HepG2 (cell line): ENCODE measurements around the gene SRD5A2. TPM values are rescaled to one million over a fixed set of nuclear protein-coding genes. Genes with fewer than 3 reads are reported as not detected.

Source experiments
- ATAC-seq: fragments of 200-7000 bp; cut with Tn5 transposase; 3 replicates; pipeline ENCODE4 v1.9.1; 2020; ENCODE audit warnings: mild to moderate bottlenecking, moderate library complexity
- BruUV-seq: library from RNA; stranded (reverse); fragments of 400-500 nt; replicated peaks from 2 replicates; lab custom pipeline; 2021; lab: Mats Ljungman, UMichigan
- CTCF ChIA-PET: fragments of 300-600 bp; formaldehyde crosslinking; extraction: SDS; loops from one replicate; lab custom pipeline; 2021; ENCODE audit warnings: low total read pairs, inconsistent platforms, low intra/inter-chr PET ratio; lab: Yijun Ruan, JAX
- POLR2A ChIA-PET: fragments of 350-600 bp; sonication (Branson Sonifier 250); formaldehyde crosslinking; loops from one replicate; lab custom pipeline; 2020; ENCODE audit warnings: antibody characterized with exemption, inconsistent platforms; lab: Yijun Ruan, JAX
- DNase-seq: peaks from one replicate; pipeline ENCODE4 v3.0.0-alpha.2; 2015; ENCODE audit warnings: low spot score
- FAIRE-seq: peaks from 3 replicates; lab custom pipeline; 2011; peaks lifted over from hg19 to GRCh38; lab: Jason Lieb, UNC
- H2AFZ ChIP-seq: one replicate; pipeline ENCODE4 v1.6.1; 2011; ENCODE audit warnings: low read length, inconsistent platforms
- H3K27ac ChIP-seq: fragments of 300-600 bp; 3 replicates; pipeline ENCODE4 v1.8.0; 2011; ENCODE audit warnings: mixed run types, mild to moderate bottlenecking, mixed read lengths, low read length, inconsistent platforms; ENCODE audit not compliant: insufficient read depth; ENCODE audit errors: extremely low read length
- H3K27me3 ChIP-seq, 2 experiments: fragments of 200-600 bp in 1 of 2; 2 replicates in 1 of 2; 3 replicates in 1 of 2; pipeline versions ENCODE4 v1.6.0 to v1.8.0; 2011; ENCODE audit warnings: low read length in 2 of 2, mild to moderate bottlenecking in 2 of 2, moderate library complexity in 2 of 2, inconsistent platforms in 1 of 2; ENCODE audit not compliant: insufficient read depth in 2 of 2, control insufficient read depth in 1 of 2
- H3K36me3 ChIP-seq, 2 experiments: fragments of 200-600 bp in 1 of 2; replicated peaks in 1 of 2; 2 replicates in 1 of 2; 3 replicates in 1 of 2; pipeline versions ENCODE4 v1.5.1 to v1.8.0; 2011; ENCODE audit warnings: low read length in 2 of 2, inconsistent platforms in 1 of 2; ENCODE audit not compliant: insufficient read depth in 2 of 2, control insufficient read depth in 1 of 2
- H3K4me1 ChIP-seq: 2 replicates; pipeline ENCODE4 v1.5.1; 2012; ENCODE audit warnings: low read length, inconsistent platforms; ENCODE audit not compliant: insufficient read depth
- H3K4me2 ChIP-seq: 2 replicates; pipeline ENCODE4 v1.6.0; 2011; ENCODE audit warnings: low read depth, low read length, inconsistent platforms
- H3K4me3 ChIP-seq, 3 experiments: fragments of 200-600 bp in 1 of 3; sonication (generic), shearing (Covaris generic) in 1 of 3; replicated peaks in 1 of 3; 2 replicates each; pipeline ENCODE4 v1.5.1; 2011 to 2016; ENCODE audit warnings: low read length in 3 of 3, inconsistent platforms in 2 of 3, low read depth in 2 of 3, mild to moderate bottlenecking in 2 of 3, control low read depth in 1 of 3, mixed read lengths in 1 of 3; ENCODE audit not compliant: insufficient read depth in 1 of 3
- H3K79me2 ChIP-seq: one replicate; pipeline ENCODE4 v1.6.1; 2011; ENCODE audit warnings: low read length, inconsistent platforms; ENCODE audit not compliant: insufficient read depth
- H3K9ac ChIP-seq: 2 replicates; pipeline ENCODE4 v1.6.0; 2011; ENCODE audit warnings: mild to moderate bottlenecking, low read depth, low read length, inconsistent platforms; ENCODE audit not compliant: insufficient read depth
- H3K9me3 ChIP-seq: 2 replicates; pipeline ENCODE4 v1.5.1; 2012; ENCODE audit warnings: mild to moderate bottlenecking, low read length
- H4K20me1 ChIP-seq: 2 replicates; pipeline ENCODE4 v1.6.0; 2011; ENCODE audit warnings: inconsistent platforms, mild to moderate bottlenecking, low read length, moderate library complexity; ENCODE audit not compliant: insufficient read depth
- EZH2 ChIP-seq: conservative IDR thresholded peaks from 2 replicates; pipeline ENCODE4 v1.6.1; 2012; ENCODE audit warnings: mild to moderate bottlenecking, low read depth, low read length, moderate library complexity
- FOXP1 ChIP-seq, 2 experiments: fragments of 450-650 bp in 1 of 2; IDR thresholded peaks; 2 replicates each; pipeline ENCODE4 v1.6.1; 2017 to 2018; ENCODE audit warnings: antibody characterized with exemption in 1 of 2
- KDM3A ChIP-seq: IDR thresholded peaks from 2 replicates; pipeline ENCODE4 v1.6.1; 2018; ENCODE audit warnings: low read depth, missing compliant biosample characterization
- PCBP2 ChIP-seq: fragments of 200-400 bp; formaldehyde crosslinking; optimal IDR thresholded peaks from 2 replicates; pipeline ENCODE3; 2018; ENCODE audit warnings: low read length, low read depth; ENCODE audit not compliant: poor library complexity, severe bottlenecking
- TBX3 ChIP-seq: fragments of 450-650 bp; IDR thresholded peaks from 2 replicates; pipeline ENCODE4 v1.6.1; 2017; ENCODE audit warnings: antibody characterized with exemption, mild to moderate bottlenecking, inconsistent platforms, borderline replicate concordance
- TOPORS ChIP-seq: sonication (generic); formaldehyde crosslinking; IDR thresholded peaks from 2 replicates; pipeline ENCODE4 v1.8.0; 2023; ENCODE audit warnings: mild to moderate bottlenecking, missing genetic modification reagents
- ZC3H4 ChIP-seq: sonication (generic); formaldehyde crosslinking; IDR thresholded peaks from 2 replicates; pipeline ENCODE4 v1.4.0; 2020; ENCODE audit warnings: missing genetic modification reagents, borderline replicate concordance
- ZFP36L2 ChIP-seq: sonication (generic); formaldehyde crosslinking; IDR thresholded peaks from 2 replicates; pipeline ENCODE4 v1.4.0; 2020; ENCODE audit warnings: missing genetic modification reagents
- ZNF333 ChIP-seq: sonication (generic); formaldehyde crosslinking; IDR thresholded peaks from 2 replicates; pipeline ENCODE4 v1.4.0; 2020; ENCODE audit warnings: mild to moderate bottlenecking, missing genetic modification reagents, borderline replicate concordance
- ZNF605 ChIP-seq: sonication (generic); formaldehyde crosslinking; IDR thresholded peaks from 2 replicates; pipeline ENCODE4 v1.8.0; 2022; ENCODE audit warnings: mild to moderate bottlenecking, missing genetic modification reagents
- ZNF788 ChIP-seq: sonication (generic); formaldehyde crosslinking; IDR thresholded peaks from 2 replicates; pipeline ENCODE4 v1.5.0; 2020; ENCODE audit warnings: mild to moderate bottlenecking, missing genetic modification reagents, borderline replicate concordance
- in situ Hi-C: cut with HindIII; loops from 2 replicates; pipeline ENCODE4 v1.10.0; 2017; ENCODE audit warnings: low pct_unique_long_range_greater_than_20kb; ENCODE audit not compliant: extremely low pct_ligation_motif_present
- intact Hi-C: fragments of 100-400 bp; cut with micrococcal nuclease; formaldehyde crosslinking; loops from one replicate; pipeline ENCODE4 v1.10.0; 2022; ENCODE audit not compliant: unreplicated experiment
- polyA plus RNA-seq, 8 experiments: library from polyadenylated mRNA; depleted of rRNA in 3 of 8; stranded (reverse) in 7 of 8; unstranded in 1 of 8; fragments of >200 nt; fragmentation: Illumina TruSeq in 4 of 8; extraction: Trizol in 4 of 8; gene quantifications; 2 replicates each; pipeline versions ENCODE4 v1.2.1 to v1.2.3, GENCODE V29; 2011 to 2016; ENCODE audit warnings: low read depth in 4 of 8, missing spikeins in 1 of 8, mixed read lengths in 1 of 8; ENCODE audit not compliant: insufficient read depth in 1 of 8
- total RNA-seq, 5 experiments: library from RNA; depleted of rRNA; stranded (reverse); fragments of >200 nt; fragmentation: Illumina TruSeq; extraction: Trizol; gene quantifications; 2 replicates each; pipeline ENCODE4 v1.2.3, GENCODE V29; 2016; ENCODE audit warnings: low read depth in 1 of 5
- TF ChIP-seq, protein P1 (sequence below): IDR thresholded peaks from 2 replicates; pipeline ENCODE4 v1.6.1; 2016; ENCODE audit warnings: mild to moderate bottlenecking
- TF ChIP-seq, protein P2 (sequence below): sonication (generic); formaldehyde crosslinking; conservative IDR thresholded peaks from 2 replicates; pipeline ENCODE4 v1.4.0; 2020; ENCODE audit warnings: missing genetic modification reagents
- TF ChIP-seq, protein P3 (sequence below): sonication (generic); formaldehyde crosslinking; conservative IDR thresholded peaks from 2 replicates; pipeline ENCODE4 v1.4.0; 2020; ENCODE audit warnings: mild to moderate bottlenecking, missing genetic modification reagents, moderate library complexity
- TF ChIP-seq, protein P4 (sequence below): sonication (generic); formaldehyde crosslinking; IDR thresholded peaks from 2 replicates; pipeline ENCODE4 v1.8.1; 2023; ENCODE audit warnings: missing genetic modification reagents, inconsistent platforms, borderline replicate concordance

Gene SRD5A2
- total and polyA plus RNA-seq, 2 of the 13 experiments (the other 11 are each of a cell fraction or from before 2014, with no cell fraction given) = 0.01 TPM; not detected in 1

DNA sequence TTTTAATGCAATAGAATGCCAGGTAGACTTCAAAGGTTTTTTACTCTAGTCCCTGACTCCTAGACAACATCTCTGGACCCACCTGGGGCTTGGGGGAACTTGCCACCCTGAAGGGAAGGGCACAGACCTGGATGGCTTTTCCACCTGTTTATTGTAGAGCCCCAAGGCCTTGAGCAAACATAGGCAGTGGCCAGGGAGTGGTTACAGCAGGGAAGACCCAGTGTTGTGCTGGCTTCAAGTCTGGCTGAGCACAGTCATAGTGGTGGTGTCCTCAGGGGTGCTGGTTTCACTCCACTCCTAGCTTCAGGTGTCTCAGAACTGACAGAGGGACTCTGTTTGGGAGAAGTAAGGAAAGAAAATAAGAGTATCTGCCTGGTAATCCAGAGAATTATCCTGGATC is 5.5 kb upstream of the SRD5A2 start:
- ChIA-PET POLR2A (no interaction called here), CTCF (no interaction called here)
- Histone ChIP-seq H3K27ac (no peak overlapping the region), H3K4me3 (no peak overlapping the region), H3K4me1 (no peaks in the 10 kb centered on the region), H3K9ac (no peak overlapping the region), H2AFZ (no peak overlapping the region), H3K79me2 (no peaks in the 10 kb centered on the region), H3K9me3 (no peaks in the 10 kb centered on the region), H4K20me1 (no peaks in the 10 kb centered on the region), H3K4me2 (no peak overlapping the region), H3K36me3 (no peaks in the 10 kb centered on the region), H3K27me3 (no peaks in the 10 kb centered on the region; a peak in 1 of 5 replicates)
- DNase-seq (no peak), ATAC-seq (no peak), FAIRE-seq (no peak)
- no TSS peak for BruUV-seq
- in situ Hi-C loops (no loop called here), intact Hi-C loops (no loop called here)
- TF ChIP-seq, protein P1, sequence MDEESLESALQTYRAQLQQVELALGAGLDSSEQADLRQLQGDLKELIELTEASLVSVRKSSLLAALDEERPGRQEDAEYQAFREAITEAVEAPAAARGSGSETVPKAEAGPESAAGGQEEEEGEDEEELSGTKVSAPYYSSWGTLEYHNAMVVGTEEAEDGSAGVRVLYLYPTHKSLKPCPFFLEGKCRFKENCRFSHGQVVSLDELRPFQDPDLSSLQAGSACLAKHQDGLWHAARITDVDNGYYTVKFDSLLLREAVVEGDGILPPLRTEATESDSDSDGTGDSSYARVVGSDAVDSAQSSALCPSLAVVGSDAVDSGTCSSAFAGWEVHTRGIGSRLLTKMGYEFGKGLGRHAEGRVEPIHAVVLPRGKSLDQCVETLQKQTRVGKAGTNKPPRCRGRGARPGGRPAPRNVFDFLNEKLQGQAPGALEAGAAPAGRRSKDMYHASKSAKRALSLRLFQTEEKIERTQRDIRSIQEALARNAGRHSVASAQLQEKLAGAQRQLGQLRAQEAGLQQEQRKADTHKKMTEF (CRISPR knock-in tag) = no peak
- TF ChIP-seq KDM3A (CRISPR knock-in tag) (no peak), FOXP1 (IDR thresholded peaks at IDR 0.05) (no peak), FOXP1 (CRISPR knock-in tag; IDR thresholded peaks at IDR 0.05) (no peak), PCBP2 (no peak), TOPORS (no peak), ZNF333 (CRISPR knock-in tag) (no peak), ZFP36L2 (no peak), EZH2 (no peak), ZC3H4 (no peak), ZNF605 (CRISPR knock-in tag) (no peak), ZNF788 (CRISPR knock-in tag) (no peak), TBX3 (no peak)
- TF ChIP-seq, protein P2, sequence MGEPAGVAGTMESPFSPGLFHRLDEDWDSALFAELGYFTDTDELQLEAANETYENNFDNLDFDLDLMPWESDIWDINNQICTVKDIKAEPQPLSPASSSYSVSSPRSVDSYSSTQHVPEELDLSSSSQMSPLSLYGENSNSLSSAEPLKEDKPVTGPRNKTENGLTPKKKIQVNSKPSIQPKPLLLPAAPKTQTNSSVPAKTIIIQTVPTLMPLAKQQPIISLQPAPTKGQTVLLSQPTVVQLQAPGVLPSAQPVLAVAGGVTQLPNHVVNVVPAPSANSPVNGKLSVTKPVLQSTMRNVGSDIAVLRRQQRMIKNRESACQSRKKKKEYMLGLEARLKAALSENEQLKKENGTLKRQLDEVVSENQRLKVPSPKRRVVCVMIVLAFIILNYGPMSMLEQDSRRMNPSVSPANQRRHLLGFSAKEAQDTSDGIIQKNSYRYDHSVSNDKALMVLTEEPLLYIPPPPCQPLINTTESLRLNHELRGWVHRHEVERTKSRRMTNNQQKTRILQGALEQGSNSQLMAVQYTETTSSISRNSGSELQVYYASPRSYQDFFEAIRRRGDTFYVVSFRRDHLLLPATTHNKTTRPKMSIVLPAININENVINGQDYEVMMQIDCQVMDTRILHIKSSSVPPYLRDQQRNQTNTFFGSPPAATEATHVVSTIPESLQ (CRISPR knock-in tag) = no peak
- TF ChIP-seq, protein P3, sequence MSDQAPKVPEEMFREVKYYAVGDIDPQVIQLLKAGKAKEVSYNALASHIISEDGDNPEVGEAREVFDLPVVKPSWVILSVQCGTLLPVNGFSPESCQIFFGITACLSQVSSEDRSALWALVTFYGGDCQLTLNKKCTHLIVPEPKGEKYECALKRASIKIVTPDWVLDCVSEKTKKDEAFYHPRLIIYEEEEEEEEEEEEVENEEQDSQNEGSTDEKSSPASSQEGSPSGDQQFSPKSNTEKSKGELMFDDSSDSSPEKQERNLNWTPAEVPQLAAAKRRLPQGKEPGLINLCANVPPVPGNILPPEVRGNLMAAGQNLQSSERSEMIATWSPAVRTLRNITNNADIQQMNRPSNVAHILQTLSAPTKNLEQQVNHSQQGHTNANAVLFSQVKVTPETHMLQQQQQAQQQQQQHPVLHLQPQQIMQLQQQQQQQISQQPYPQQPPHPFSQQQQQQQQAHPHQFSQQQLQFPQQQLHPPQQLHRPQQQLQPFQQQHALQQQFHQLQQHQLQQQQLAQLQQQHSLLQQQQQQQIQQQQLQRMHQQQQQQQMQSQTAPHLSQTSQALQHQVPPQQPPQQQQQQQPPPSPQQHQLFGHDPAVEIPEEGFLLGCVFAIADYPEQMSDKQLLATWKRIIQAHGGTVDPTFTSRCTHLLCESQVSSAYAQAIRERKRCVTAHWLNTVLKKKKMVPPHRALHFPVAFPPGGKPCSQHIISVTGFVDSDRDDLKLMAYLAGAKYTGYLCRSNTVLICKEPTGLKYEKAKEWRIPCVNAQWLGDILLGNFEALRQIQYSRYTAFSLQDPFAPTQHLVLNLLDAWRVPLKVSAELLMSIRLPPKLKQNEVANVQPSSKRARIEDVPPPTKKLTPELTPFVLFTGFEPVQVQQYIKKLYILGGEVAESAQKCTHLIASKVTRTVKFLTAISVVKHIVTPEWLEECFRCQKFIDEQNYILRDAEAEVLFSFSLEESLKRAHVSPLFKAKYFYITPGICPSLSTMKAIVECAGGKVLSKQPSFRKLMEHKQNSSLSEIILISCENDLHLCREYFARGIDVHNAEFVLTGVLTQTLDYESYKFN (CRISPR knock-in tag) = no peak
- TF ChIP-seq, protein P4, sequence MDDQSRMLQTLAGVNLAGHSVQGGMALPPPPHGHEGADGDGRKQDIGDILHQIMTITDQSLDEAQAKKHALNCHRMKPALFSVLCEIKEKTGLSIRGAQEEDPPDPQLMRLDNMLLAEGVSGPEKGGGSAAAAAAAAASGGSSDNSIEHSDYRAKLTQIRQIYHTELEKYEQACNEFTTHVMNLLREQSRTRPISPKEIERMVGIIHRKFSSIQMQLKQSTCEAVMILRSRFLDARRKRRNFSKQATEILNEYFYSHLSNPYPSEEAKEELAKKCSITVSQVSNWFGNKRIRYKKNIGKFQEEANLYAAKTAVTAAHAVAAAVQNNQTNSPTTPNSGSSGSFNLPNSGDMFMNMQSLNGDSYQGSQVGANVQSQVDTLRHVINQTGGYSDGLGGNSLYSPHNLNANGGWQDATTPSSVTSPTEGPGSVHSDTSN (CRISPR knock-in tag) = no peak
